Ovary (tissue), 9 donors: ENCODE data around the gene LRP1B. TPM values are rescaled to one million over a fixed set of nuclear protein-coding genes. Genes with fewer than 3 reads are reported as not detected.

Experiments used
- DNase-seq, 5 donors: peaks; one replicate each; pipeline ENCODE4 v3.0.0-alpha.2; 2019 to 2020
- H3K27ac ChIP-seq, 2 donors: fragments of 200-600 bp; one replicate each; pipeline versions ENCODE4 v1.5.1 to v1.8.0; 2019 to 2022
- H3K27me3 ChIP-seq: fragments of 200-600 bp; one replicate; pipeline ENCODE4 v1.8.0; 2022
- H3K36me3 ChIP-seq: fragments of 200-600 bp; sonication (generic); one replicate; pipeline ENCODE4 v1.5.1; 2019
- H3K4me1 ChIP-seq: one replicate; pipeline ENCODE4 v1.8.1; 2013; ENCODE audit warnings: mild to moderate bottlenecking, moderate library complexity; ENCODE audit not compliant: insufficient read depth
- H3K4me3 ChIP-seq: fragments of 200-600 bp; sonication (generic); one replicate; pipeline ENCODE4 v1.5.1; 2017
- H3K9me3 ChIP-seq, 2 donors: fragments of 200-600 bp in 1 of 2; sonication (generic) in 1 of 2; one replicate each; pipeline versions ENCODE4 v1.5.1 to v1.8.1; 2013 to 2019; ENCODE audit warnings: mild to moderate bottlenecking in 1 of 2, moderate library complexity in 1 of 2
- EP300 ChIP-seq: sonication (generic); formaldehyde crosslinking; IDR thresholded peaks from one replicate; pipeline ENCODE4 v1.6.1; 2017; ENCODE audit warnings: antibody characterized with exemption
- POLR2A ChIP-seq: fragments of 450-650 bp; IDR thresholded peaks from one replicate; pipeline ENCODE4 v1.6.1; 2017; ENCODE audit warnings: antibody characterized with exemption, mild to moderate bottlenecking, moderate library complexity
- WGBS, 3 donors: extraction: QIAGEN DNeasy Blood & Tissue Kit in 1 of 3; methylation state at CpG; one replicate each; pipeline versions ENCODE4 v1.1.5 to v1.1.7; 2013 to 2017; 5-methylcytosine and 5-hydroxymethylcytosine counted together
- intact Hi-C, 4 donors: fragments of 100-400 bp; cut with DNase I; formaldehyde crosslinking; loops; one replicate each; pipeline versions ENCODE4 v1.11.0 to v1.15.1; 2022 to 2023
- polyA plus RNA-seq, 2 donors: library from polyadenylated mRNA; stranded (reverse); fragments of 200-250 nt in 1 of 2; fragments of 350-450 nt in 1 of 2; fragmentation: Illumina TruSeq in 1 of 2; extraction: RNeasy Lipid Tissue Mini Kit (QIAGEN cat#74804) in 1 of 2; gene quantifications; one replicate each; pipeline ENCODE4 v1.2.3, GENCODE V29; 2013 to 2014
- total RNA-seq, 7 donors: library from RNA; depleted of rRNA in 2 of 7; stranded (reverse); fragments of >200 nt in 2 of 7; fragmentation: NEBNext Ultra II Directional in 3 of 7; extraction: Animal tissue kit (Norgen Biotek cat#: 25700) in 3 of 7; gene quantifications; one replicate each; pipeline versions ENCODE4 v1.1.0 to v1.2.4, GENCODE V29; 2016 to 2023
- TF ChIP-seq, protein P1 (sequence below), 3 donors: fragments of 450-650 bp in 2 of 3; fragments of 200-600 bp in 1 of 3; IDR thresholded peaks; one replicate each; pipeline versions ENCODE4 v1.5.1 to v1.8.0; 2016 to 2022; ENCODE audit warnings: antibody characterized with exemption in 3 of 3, mild to moderate bottlenecking in 1 of 3
- donor health status: DM: no; HTN: no; CAD: no; lungs with moderate emphysema.
- donor health status: DM: no; HTN: no; CAD: no.
- donor health status: Bipolar disorder and iron deficiency.
- donor health status: DM: yes; HTN: yes; CAD: no.
- donor health status: DM: no; HTN: no; CAD: no.
- donor health status: DM: yes; HTN: yes; CAD: no.

LRP1B gene
- total and polyA plus RNA-seq, 9 donors = 0.08 to 2.6 (median 0.37) TPM

DNA sequence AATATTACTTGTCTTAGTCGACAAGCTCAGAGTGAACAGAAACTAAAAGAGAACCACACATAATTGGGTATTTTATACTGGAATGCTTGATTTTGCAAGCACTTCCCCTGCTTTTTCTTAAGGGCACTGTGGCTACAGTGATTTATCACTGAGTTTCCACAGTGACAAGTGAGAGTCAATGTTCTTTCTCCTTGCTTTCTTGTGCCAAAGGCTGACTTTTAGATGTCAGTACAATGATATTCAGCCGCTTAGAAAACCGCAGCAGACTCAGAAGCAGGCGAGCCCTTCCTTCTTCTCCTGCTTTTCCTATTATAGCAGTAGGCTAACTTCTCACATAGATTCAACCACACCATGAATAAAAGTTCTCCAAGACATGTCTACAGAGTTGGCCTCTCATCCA, 1747.0 kb downstream of the LRP1B start:
- no peaks in the 10 kb centered on the region for H3K36me3 ChIP-seq
- intact Hi-C loops = no loop called here
- TF ChIP-seq POLR2A (no peak), EP300 (no peak)
- TF ChIP-seq, protein P1, sequence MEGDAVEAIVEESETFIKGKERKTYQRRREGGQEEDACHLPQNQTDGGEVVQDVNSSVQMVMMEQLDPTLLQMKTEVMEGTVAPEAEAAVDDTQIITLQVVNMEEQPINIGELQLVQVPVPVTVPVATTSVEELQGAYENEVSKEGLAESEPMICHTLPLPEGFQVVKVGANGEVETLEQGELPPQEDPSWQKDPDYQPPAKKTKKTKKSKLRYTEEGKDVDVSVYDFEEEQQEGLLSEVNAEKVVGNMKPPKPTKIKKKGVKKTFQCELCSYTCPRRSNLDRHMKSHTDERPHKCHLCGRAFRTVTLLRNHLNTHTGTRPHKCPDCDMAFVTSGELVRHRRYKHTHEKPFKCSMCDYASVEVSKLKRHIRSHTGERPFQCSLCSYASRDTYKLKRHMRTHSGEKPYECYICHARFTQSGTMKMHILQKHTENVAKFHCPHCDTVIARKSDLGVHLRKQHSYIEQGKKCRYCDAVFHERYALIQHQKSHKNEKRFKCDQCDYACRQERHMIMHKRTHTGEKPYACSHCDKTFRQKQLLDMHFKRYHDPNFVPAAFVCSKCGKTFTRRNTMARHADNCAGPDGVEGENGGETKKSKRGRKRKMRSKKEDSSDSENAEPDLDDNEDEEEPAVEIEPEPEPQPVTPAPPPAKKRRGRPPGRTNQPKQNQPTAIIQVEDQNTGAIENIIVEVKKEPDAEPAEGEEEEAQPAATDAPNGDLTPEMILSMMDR (IDR thresholded peaks at IDR 0.05) = no peak
- H3K27ac ChIP-seq = no peak overlapping the region
- no peaks in the 10 kb centered on the region for H3K9me3 ChIP-seq
- 84 to 90% (median 85%) methylated on average over 4 of the region's 4 CpGs for WGBS, 3 donors
- H3K4me1 ChIP-seq = no peaks in the 10 kb centered on the region
- H3K4me3 ChIP-seq = no peak overlapping the region
- H3K27me3 ChIP-seq = no peaks in the 10 kb centered on the region
- DNase-seq = no peak

GRCh38 chr2:140376686-140377085, 1754.1 kb downstream of the LRP1B start:
- H3K27me3 ChIP-seq = no peaks in the 10 kb centered on the region
- DNase-seq = no peak
- H3K4me3 ChIP-seq = no peak overlapping the region
- TF ChIP-seq EP300 = no peak
- TF ChIP-seq, protein P1 (IDR thresholded peaks at IDR 0.05) = no peak
- no peak for TF ChIP-seq POLR2A
- no peaks in the 10 kb centered on the region for H3K4me1 ChIP-seq
- H3K9me3 ChIP-seq = no peaks in the 10 kb centered on the region
- intact Hi-C loops = loop anchor here in 1 of 4 donors (5.0 kb wide), 1 partner anchor 186 kb away; no protein-coding TSS in a partner anchor
- no peaks in the 10 kb centered on the region for H3K36me3 ChIP-seq
- no peak overlapping the region for H3K27ac ChIP-seq
- 83 to 90% (median 85%) methylated on average over 5 of the region's 5 CpGs for WGBS, 3 donors

GRCh38 chr2:140363131-140363530, 1767.7 kb downstream of the LRP1B start:
- no peak for DNase-seq
- no peaks in the 10 kb centered on the region for H3K36me3 ChIP-seq
- no peak overlapping the region for H3K4me3 ChIP-seq
- H3K27ac ChIP-seq = no peak overlapping the region
- intact Hi-C loops = no loop called here
- no peaks in the 10 kb centered on the region for H3K27me3 ChIP-seq
- WGBS, 3 donors = 70 to 72% (median 71%) methylated on average over 1 of the region's 1 CpG
- TF ChIP-seq, protein P1 (IDR thresholded peaks at IDR 0.05) = no peak
- H3K4me1 ChIP-seq = no peaks in the 10 kb centered on the region
- H3K9me3 ChIP-seq = no peaks in the 10 kb centered on the region

- intact Hi-C loops = no loop called here
- no peak overlapping the region for H3K27ac ChIP-seq
- no peaks in the 10 kb centered on the region for H3K9me3 ChIP-seq
- no peaks in the 10 kb centered on the region for H3K36me3 ChIP-seq
- no peak for DNase-seq
- TF ChIP-seq, protein P1 (IDR thresholded peaks at IDR 0.05) = no peak
- TF ChIP-seq EP300 = no peak
- no peak for TF ChIP-seq POLR2A
- no peaks in the 10 kb centered on the region for H3K27me3 ChIP-seq
- H3K4me1 ChIP-seq = no peaks in the 10 kb centered on the region
- WGBS, 3 donors = 95 to 100% (median 100%) methylated on average over 1 of the region's 1 CpG
- no peak overlapping the region for H3K4me3 ChIP-seq
Observed at GRCh38 chr2:140362361-140362760, 1768.5 kb downstream of the LRP1B start.
